HL-60/S4 (cell line): ENCODE data around the gene ACKR3.

Experiments
- in situ Hi-C: fragments of 300-500 bp; cut with MboI; formaldehyde crosslinking; loops from 2 replicates; pipeline ENCODE4 v1.14.3; 2022; ENCODE audit warnings: low sequenced_read_pairs

The ACKR3 gene

DNA sequence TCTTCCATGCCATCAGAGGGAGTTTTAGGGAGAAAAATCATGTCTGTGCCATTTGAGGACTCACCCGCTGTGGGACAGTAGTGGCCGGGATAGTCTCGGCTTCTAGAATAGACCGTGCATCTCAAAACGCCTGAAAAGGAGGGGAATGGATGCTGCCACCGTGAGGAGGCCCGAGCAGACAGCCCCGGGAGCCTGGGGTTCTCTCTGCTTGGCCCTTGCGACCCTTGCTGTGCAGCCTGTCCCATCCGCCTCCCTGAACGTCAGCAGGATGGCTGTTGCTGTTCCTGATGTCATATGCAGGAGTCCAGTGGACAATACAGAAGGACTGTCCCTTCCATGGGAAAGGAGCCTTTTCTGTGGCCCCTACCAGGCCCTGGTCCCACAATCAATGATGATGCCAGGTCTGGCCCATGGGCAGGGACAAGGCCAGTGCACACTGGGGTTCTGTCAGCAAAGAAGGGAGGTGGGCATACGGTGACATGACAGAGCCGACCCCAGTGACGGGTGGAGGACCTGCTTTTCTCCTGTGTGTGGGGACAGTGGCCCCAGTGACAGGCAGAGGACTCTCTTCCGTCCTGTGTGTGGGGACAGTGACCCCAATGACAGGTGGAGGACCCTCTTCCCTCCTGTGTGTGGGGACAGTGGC, 58.8 kb downstream of the ACKR3 start:
- in situ Hi-C loops: no loop called here

DNA sequence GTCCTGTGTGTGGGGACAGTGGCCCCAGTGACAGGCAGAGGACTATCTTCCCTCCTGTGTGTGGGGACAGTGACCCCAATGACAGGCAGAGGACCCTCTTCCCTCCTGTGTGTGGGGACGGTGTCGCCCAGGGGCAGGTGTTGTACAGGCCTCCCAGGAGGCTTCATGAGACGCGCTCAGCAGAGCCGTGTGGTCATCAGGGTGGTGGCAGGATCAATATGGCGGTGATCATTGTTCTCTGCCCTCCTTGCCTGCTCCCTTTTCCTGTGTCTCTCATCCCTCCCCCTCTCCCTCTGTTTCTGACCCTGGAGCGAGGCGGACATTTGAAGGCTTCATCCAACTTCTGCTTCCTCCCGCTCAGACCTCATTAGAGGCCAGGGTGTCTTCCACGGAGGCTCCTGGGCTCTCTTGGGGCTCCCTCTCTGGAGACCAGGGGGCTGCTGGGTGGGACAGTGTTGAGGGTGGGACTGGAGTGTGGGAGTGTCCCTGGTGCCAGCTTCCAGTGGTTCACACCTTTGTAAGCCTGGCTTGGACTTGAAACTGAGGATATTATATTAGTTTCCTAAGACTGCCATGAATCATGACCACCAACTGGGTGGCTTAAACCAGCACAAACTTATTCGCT, 59.5 kb downstream of the ACKR3 start:
- in situ Hi-C loops: no loop called here

DNA sequence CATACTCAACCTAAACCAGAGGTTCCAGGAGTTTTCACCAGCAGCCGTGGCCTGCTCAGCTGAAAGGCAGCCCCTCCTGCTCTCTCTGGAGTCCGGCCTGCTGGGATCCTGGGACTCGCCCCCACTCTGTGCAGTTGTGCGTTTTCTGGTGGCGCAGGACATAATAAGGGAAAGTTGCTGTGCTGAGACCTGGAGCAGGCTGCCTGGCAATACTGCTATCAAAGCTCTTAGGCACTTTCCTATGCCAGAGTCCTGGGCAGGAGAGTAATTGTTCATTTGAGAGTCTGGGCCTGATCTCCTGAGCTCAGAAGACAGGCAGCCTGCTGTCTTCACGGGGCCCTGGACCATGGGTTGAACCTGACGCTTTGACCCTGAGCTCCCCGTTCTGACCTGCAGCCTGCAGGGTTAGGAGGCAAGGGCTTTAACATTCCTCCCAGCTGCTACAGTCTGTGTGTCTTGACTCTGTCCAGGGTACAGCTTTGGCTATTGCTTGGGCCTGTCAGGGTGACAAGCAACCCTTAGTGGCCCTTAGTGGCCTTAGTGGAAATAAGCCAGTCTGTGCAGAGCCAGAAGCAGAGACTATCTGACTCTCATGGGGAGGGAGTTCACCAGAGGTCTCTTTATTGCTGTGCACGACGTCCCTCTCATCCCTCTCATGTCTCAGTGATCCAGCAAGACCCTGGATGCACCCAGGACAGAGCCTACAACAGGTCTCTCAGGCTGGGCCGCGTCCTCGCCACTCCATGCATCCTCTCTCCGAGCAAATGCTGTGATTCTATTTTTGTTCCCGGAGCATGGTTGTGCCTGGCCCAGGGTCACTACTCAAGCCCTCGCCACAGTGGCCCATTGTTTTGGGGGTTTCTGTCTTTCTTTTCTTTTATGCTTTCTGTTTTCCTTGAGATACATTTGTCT, 60.6 kb downstream of the ACKR3 start:
- in situ Hi-C loops: no loop called here

DNA sequence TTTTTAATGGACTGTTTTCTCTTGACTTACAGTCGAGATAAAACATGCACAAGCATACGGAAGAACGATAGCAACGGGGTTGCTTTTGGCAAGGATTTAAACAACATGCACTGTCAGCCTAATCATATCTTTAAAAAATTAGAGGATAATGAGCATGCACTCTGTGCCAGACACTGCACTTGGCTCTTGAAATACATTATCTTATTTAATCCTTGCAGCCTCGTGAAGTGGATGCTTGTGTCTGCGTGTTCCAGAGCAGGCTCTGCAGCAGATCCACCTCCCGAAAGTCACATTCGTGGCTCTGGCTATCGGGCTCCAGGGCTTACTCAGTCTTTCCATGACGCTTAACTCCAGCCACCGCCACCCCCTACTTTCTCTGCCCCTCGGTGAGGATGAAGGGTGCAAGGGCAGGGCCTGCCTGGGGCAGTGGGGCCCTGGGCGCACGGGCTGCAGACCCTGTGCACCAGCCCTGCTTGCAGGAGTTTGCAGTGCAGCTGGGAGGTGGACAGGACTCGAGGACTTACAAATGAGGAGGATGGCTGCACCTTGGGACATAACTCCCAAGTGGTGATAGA, 61.7 kb downstream of the ACKR3 start:
- in situ Hi-C loops: no loop called here

DNA sequence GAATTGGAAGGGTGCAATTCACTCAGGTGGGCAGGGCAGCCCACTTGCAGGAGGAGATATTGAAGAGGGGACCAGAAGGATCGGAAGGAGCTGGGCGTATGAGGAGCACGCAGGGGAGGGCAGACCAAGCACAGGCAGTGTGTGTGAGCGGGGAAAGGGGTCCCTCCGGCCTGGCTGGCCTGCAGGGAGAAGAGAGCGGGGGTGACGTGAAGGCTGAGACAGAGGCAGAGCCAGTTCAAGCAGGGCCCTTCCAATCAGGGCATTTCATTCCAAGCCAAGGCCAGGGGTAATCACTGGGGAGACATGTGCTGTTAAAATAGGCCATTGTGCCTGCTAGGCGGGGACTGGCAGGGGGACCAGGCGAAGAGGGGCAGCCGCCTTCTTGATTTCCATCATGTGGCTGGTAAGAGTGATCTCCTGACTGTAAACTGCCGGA, 62.2 kb downstream of the ACKR3 start:
- in situ Hi-C loops: no loop called here
